Esophagus (tissue), 2 donors: ENCODE results near the gene ZNF816. TPM values are rescaled to one million over a fixed set of nuclear protein-coding genes. Genes with fewer than 3 reads are reported as not detected.
"Not testable (repeated sequence)": the region's sequence is repeated elsewhere in the genome, so short reads cannot be mapped to it uniquely, and the experiment has no call there.

Experiments
- H3K27ac ChIP-seq, 2 donors: one replicate each; pipeline ENCODE4 v1.5.1; 2013; ENCODE audit warnings: low read depth in 2 of 2, mild to moderate bottlenecking in 2 of 2, inconsistent platforms in 1 of 2, low read length in 1 of 2, moderate library complexity in 1 of 2
- H3K27me3 ChIP-seq, 2 donors: one replicate each; pipeline ENCODE4 v1.6.1; 2013; ENCODE audit warnings: low read length in 2 of 2, control low read depth in 1 of 2, mild to moderate bottlenecking in 1 of 2; ENCODE audit not compliant: insufficient read depth in 2 of 2, control insufficient read depth in 1 of 2
- H3K36me3 ChIP-seq, 2 donors: one replicate each; pipeline ENCODE4 v1.6.1; 2013; ENCODE audit warnings: low read length in 1 of 2; ENCODE audit not compliant: control insufficient read depth in 2 of 2, insufficient read depth in 2 of 2
- H3K4me1 ChIP-seq, 2 donors: one replicate each; pipeline ENCODE4 v1.6.1; 2013; ENCODE audit warnings: low read length in 1 of 2; ENCODE audit not compliant: control insufficient read depth in 2 of 2, insufficient read depth in 2 of 2
- H3K4me3 ChIP-seq, 2 donors: one replicate each; pipeline ENCODE4 v1.5.1; 2013; ENCODE audit warnings: low read length in 2 of 2, mild to moderate bottlenecking in 2 of 2, low read depth in 1 of 2, moderate library complexity in 1 of 2
- H3K9me3 ChIP-seq, 2 donors: one replicate each; pipeline ENCODE4 v1.6.1; 2013; ENCODE audit warnings: mild to moderate bottlenecking in 2 of 2, low read depth in 1 of 2, low read length in 1 of 2, moderate library complexity in 1 of 2; ENCODE audit not compliant: control insufficient read depth in 2 of 2, insufficient read depth in 1 of 2
- WGBS, 2 donors: extraction: QIAGEN DNeasy Blood & Tissue Kit; methylation state at CpG; one replicate each; pipeline ENCODE4 v1.1.7; 2013; 5-methylcytosine and 5-hydroxymethylcytosine counted together
- polyA plus RNA-seq, 2 donors: library from polyadenylated mRNA; stranded (reverse); fragments of 200-250 nt; gene quantifications; one replicate each; pipeline ENCODE4 v1.2.3, GENCODE V29; 2013
- donor health status: healthy with polysubstance abuse.
- donor health status: Bipolar disorder and iron deficiency.

The ZNF816 gene
- polyA plus RNA-seq, 2 donors: 2.0 to 2.1 TPM

DNA sequence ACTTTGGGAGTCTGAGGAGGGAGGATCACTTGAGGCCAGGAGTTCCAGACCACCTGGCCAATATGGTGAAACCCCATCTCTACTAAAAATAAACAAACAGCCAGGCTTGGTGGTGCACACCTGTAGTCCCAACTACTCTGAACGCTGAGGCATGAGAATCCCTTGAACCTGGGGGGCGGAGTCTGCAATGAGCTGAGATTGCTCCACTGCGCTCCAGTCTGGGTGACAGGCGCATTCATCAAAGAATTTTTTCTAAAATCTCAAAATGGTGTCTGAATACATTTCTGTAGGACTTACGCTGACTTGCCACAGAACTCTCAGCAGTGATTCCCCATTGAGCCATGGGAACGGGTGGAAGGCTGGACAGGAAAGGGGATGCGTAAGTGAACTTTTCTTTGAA is 33.0 kb upstream of the ZNF816 start:
- H3K9me3 ChIP-seq: peaks cover 0 to 7% of the 10 kb centered on the region in 2 donors
- no peaks in the 10 kb centered on the region for H3K36me3 ChIP-seq

DNA sequence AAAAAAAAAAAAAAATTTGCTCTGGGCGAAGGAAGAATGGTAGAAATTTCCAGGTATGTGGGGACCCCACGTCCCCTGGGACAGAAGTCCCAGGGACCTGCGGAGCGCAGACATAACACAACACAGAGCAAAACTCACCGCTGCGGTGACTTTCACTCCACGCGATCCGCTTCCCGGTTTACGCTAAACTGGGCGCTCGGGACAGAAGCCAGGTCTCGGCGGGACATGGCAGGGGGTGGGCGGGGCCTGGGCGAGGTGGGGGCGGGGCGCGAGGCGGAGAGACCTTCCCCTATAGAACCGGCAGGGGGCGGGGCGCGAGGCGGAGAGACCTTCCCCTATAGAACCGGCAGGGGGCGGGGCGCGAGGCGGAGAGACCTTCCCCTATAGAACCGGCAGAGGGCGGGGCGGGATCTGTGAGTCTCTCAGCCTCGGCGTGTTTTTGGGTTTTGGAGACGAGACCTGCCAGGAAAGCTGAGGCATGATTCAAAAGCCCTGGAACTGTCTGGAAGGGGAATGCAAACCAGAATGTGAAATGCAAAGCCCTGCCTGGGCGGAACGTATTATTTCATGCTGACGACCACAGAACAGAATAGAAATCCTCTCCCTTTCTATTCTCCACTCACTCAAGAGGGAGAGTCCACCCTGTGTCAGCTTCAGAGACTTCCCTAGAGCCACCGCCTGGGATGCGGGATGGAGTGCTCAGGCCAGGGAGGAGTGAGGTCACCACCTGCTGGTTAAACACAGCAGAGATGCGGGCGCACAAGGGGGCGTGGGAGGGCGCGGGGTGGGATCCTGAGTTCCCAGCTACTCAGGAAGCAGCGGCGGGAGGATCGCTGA is 30.9 kb upstream of the ZNF816 start:
- peak overlapping the region; percentile 23 to 78 for H3K27ac ChIP-seq
- H3K36me3 ChIP-seq: no peaks in the 10 kb centered on the region
- H3K4me3 ChIP-seq: peak overlapping the region; percentile 41 to 57
- WGBS, 2 donors: 2 to 4% methylated on average over 49 to 50 of the region's 50 CpGs
- H3K27me3 ChIP-seq: no peaks in the 10 kb centered on the region
- peaks cover 0 to 7% of the 10 kb centered on the region in 2 donors for H3K9me3 ChIP-seq
- H3K4me1 ChIP-seq: peaks cover 0 to 5% of the 10 kb centered on the region in 2 donors

More for the DNA sequence above, 33.0 kb upstream of the ZNF816 start:
- H3K4me1 ChIP-seq: peaks cover 0 to 5% of the 10 kb centered on the region in 2 donors
- WGBS, 2 donors: 89 to 91% methylated on average over 7 of the region's 7 CpGs
- no peak overlapping the region for H3K4me3 ChIP-seq
- H3K27ac ChIP-seq: no peak overlapping the region
- no peaks in the 10 kb centered on the region for H3K27me3 ChIP-seq

DNA sequence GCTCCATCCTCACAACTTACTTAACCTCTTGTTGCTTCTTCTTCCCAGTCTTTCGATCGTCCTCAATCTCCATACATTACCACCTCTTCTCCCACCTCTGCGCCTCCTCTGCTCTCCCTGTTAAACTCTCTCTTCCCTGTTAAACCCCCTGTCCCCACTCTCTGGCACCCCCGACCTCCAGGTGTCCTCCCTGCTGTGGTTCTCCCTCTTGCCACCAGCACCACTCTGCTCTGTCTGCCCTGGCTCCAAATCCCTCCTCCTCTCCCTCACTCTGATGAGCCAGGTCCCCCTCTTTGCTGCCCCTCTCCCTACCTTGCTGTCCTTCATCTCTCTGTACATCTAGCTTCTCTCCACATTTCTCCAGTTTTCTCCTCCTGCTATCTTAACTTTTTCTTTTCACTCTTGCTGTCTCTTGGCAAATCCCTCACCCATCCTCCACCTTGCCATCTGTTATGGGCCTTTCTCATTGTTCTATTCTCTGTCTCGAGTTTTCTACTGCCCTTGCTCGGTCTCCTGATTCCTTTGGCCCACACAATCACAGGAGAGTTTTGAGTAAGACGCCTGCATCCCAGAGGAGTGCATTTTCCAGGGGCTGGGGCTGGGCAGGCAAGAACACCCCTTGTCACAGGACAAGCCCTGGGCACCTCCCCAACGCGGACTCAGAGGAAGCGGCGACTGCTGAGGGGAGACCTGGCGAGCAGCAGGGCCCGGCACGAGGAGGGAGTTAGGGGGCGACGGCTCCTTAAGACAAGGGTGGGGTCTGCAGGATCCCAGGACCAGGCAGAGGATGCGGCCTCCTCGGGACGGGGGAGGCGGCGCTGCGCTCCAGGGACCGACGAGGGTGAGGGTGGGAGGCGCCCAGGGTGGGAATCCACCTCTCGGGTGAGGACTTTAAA is 29.7 kb upstream of the ZNF816 start:
- 22% methylated on average over 26 of the region's 26 CpGs for WGBS, 2 donors
- H3K36me3 ChIP-seq: no peaks in the 10 kb centered on the region
- peaks cover 0 to 5% of the 10 kb centered on the region in 2 donors for H3K4me1 ChIP-seq
- H3K27me3 ChIP-seq: no peaks in the 10 kb centered on the region
- peaks cover 0 to 7% of the 10 kb centered on the region in 2 donors for H3K9me3 ChIP-seq
- H3K27ac ChIP-seq: no peak overlapping the region
- H3K4me3 ChIP-seq: peak overlapping the region; percentile 41 to 57

GRCh38 chr19:52991484-52991883 is 28.8 kb upstream of the ZNF816 start:
- Histone ChIP-seq H3K27ac (no peak overlapping the region), H3K4me1 (peaks cover 0 to 5% of the 10 kb centered on the region in 2 donors), H3K9me3 (peaks cover 0 to 9% of the 10 kb centered on the region in 2 donors), H3K36me3 (no peaks in the 10 kb centered on the region), H3K4me3 (no peak overlapping the region), H3K27me3 (no peaks in the 10 kb centered on the region)
- WGBS, 2 donors: 72 to 80% methylated on average over 2 of the region's 2 CpGs

DNA sequence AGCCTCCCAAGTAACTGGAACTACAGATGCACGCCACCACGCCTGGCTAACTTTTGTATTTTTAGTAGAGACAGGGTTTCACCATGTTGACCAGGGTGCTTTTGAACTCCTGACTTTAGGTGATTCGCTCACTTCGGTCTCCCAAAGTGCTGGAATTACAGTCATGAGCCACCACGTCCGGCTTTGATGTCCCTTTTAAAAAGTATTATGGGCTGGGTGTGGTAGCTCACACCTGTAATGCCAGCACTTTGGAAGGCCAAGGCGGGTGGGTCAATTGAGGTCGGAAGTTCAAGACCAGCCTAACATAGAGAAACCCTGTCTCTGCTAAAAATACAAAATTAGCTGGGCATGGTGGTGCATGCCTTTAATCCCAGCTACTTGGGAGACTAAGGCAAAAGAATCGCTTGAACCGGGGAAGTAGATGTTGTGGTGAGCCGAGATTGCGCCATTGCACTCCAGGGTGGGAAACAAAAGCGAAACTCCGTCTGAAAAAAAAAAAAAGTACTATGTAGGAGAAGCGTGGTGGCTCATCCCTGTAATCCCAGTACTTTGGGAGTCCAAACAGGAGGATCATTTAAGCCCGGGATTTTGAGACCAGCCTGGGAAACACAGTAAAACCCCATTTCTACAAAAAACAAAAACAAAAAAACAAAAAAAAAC is 28.2 kb upstream of the ZNF816 start:
- Histone ChIP-seq H3K9me3 (peaks cover 1 to 9% of the 10 kb centered on the region in 2 donors), H3K27me3 (no peaks in the 10 kb centered on the region), H3K36me3 (no peaks in the 10 kb centered on the region), H3K4me1 (peaks cover 0 to 5% of the 10 kb centered on the region in 2 donors), H3K27ac (no peak overlapping the region), H3K4me3 (no peak overlapping the region)
- WGBS, 2 donors: 89 to 90% methylated on average over 16 of the region's 16 CpGs

- no peaks in the 10 kb centered on the region for H3K27me3 ChIP-seq
- 86 to 92% methylated on average over 5 of the region's 5 CpGs for WGBS, 2 donors
- H3K9me3 ChIP-seq: peaks cover 3 to 8% of the 10 kb centered on the region in 2 donors
- H3K4me1 ChIP-seq: peaks cover 0 to 3% of the 10 kb centered on the region in 2 donors
- H3K4me3 ChIP-seq: no peak overlapping the region
- no peak overlapping the region for H3K27ac ChIP-seq
- no peaks in the 10 kb centered on the region for H3K36me3 ChIP-seq
Measured at GRCh38 chr19:52988506-52988905, 25.8 kb upstream of the ZNF816 start.

DNA sequence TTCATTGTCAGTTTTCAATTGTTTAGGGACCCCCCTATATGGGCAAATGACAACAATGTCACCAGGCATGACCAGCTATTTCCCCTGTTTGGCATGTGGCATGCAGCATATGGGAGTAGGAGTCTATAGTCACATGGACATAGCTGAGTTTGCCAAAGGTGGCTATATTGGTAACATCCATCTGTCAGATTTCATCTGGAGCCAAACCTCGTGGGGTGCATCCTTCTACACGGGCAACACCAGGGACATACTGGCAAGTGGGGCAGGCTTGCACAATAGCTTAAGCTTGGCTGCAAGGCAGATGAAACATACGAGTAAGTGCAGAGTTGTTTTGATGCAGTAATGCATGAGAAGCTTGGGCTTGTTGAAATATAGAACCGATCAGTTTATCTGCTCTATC is 24.5 kb upstream of the ZNF816 start:
- H3K27me3 ChIP-seq: no peaks in the 10 kb centered on the region
- H3K36me3 ChIP-seq: no peaks in the 10 kb centered on the region
- H3K4me3 ChIP-seq: no peak overlapping the region
- H3K9me3 ChIP-seq: peaks cover 3 to 10% of the 10 kb centered on the region in 2 donors
- no peaks in the 10 kb centered on the region for H3K4me1 ChIP-seq
- 89 to 95% methylated on average over 4 of the region's 4 CpGs for WGBS, 2 donors
- no peak overlapping the region for H3K27ac ChIP-seq

DNA sequence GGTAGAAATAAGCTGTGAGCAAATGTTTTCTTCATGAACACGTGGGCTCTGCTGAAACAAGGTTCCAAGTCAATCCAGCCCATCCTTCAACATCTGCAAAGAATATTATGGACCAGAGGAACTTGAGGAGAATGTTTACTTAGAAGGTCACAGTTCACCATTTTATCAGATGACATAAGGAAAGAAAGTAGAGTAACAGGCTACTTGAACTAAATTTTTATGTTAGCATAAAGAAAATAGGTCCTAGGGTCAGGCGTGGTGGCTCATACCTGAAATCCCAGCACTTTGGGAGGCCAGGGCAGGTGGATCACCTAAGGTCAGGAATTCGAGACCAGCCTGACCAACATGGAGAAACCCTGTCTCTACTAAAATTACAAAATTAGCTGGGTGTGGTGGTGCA is 20.5 kb upstream of the ZNF816 start:
- not testable (repeated sequence) for H3K27ac ChIP-seq, H3K36me3 ChIP-seq, H3K4me3 ChIP-seq, H3K4me1 ChIP-seq, H3K27me3 ChIP-seq
- WGBS, 2 donors: 79 to 82% methylated on average over 3 of the region's 3 CpGs
- peaks cover 3 to 14% of the 10 kb centered on the region in 2 donors for H3K9me3 ChIP-seq

- 51 to 55% methylated on average over 4 of the region's 4 CpGs for WGBS, 2 donors
Measured at GRCh38 chr19:52981329-52981728, 18.6 kb upstream of the ZNF816 start.

More at GRCh38 chr19:52981329-52981728, 18.6 kb upstream of the ZNF816 start:
- Histone ChIP-seq H3K27me3 (no peaks in the 10 kb centered on the region), H3K4me1 (no peaks in the 10 kb centered on the region), H3K27ac (no peak overlapping the region), H3K9me3 (peaks cover 3 to 10% of the 10 kb centered on the region in 2 donors), H3K4me3 (no peak overlapping the region), H3K36me3 (peaks cover 0 to 2% of the 10 kb centered on the region in 2 donors)
